C4-2B (cell line): Measurements from ENCODE around the gene VPS72.

Source experiments
- CTCF ChIP-seq: fragments of 450-650 bp; conservative IDR thresholded peaks from 2 replicates; pipeline ENCODE4 v1.5.1; 2017; ENCODE audit warnings: mild to moderate bottlenecking
- ZFX ChIP-seq: fragments of 450-650 bp; IDR thresholded peaks from 2 replicates; pipeline ENCODE4 v1.6.1; 2017

GRCh38 chr1:151167116-151167515 is 22.9 kb downstream of the VPS72 start:
- no peak for TF ChIP-seq CTCF
- no peak for TF ChIP-seq ZFX
